Keratinocyte (primary cell): ENCODE data around the gene CMKLR1. TPM values are rescaled to one million over a fixed set of nuclear protein-coding genes. Genes with fewer than 3 reads are reported as not detected.

ENCODE experiments used
- DNase-seq: peaks from one replicate; pipeline ENCODE4 v3.0.0-alpha.2; 2011; ENCODE audit warnings: low read depth, missing footprints, low spot score
- FAIRE-seq: peaks from 2 replicates; lab custom pipeline; 2011; peaks lifted over from hg19 to GRCh38; lab: Jason Lieb, UNC
- H2AFZ ChIP-seq: 2 replicates; pipeline ENCODE4 v1.6.0; 2012; ENCODE audit warnings: low read length, control low read depth, inconsistent platforms; ENCODE audit not compliant: control insufficient read depth
- H3K27ac ChIP-seq: 2 replicates; pipeline ENCODE4 v1.5.1; 2011; ENCODE audit warnings: low read length; ENCODE audit not compliant: control insufficient read depth, insufficient read depth
- H3K27me3 ChIP-seq: 3 replicates; pipeline ENCODE4 v1.6.0; 2011; ENCODE audit warnings: low read length; ENCODE audit not compliant: control insufficient read depth, insufficient read depth; ENCODE audit errors: extremely low read depth
- H3K36me3 ChIP-seq, 2 experiments: 2 replicates in 1 of 2; 3 replicates in 1 of 2; pipeline ENCODE4 v1.5.1; 2011; ENCODE audit warnings: low read length in 2 of 2, mild to moderate bottlenecking in 1 of 2; ENCODE audit not compliant: control insufficient read depth in 2 of 2, insufficient read depth in 2 of 2; ENCODE audit errors: extremely low read depth in 1 of 2
- H3K4me1 ChIP-seq: 3 replicates; pipeline ENCODE4 v1.5.1; 2011; ENCODE audit warnings: low read length; ENCODE audit not compliant: control insufficient read depth, insufficient read depth; ENCODE audit errors: extremely low read depth
- H3K4me2 ChIP-seq: 3 replicates; pipeline ENCODE4 v1.6.0; 2011; ENCODE audit warnings: low read depth, low read length; ENCODE audit not compliant: control insufficient read depth, insufficient read depth; ENCODE audit errors: extremely low read depth
- H3K4me3 ChIP-seq, 3 experiments: fragments of 200-600 bp in 1 of 3; sonication (generic) in 1 of 3; 2 replicates in 2 of 3; 3 replicates in 1 of 3; pipeline ENCODE4 v1.5.1; 2011 to 2016; ENCODE audit warnings: low read length in 3 of 3, mild to moderate bottlenecking in 3 of 3, control low read depth in 2 of 3, inconsistent platforms in 1 of 3, low read depth in 1 of 3, mixed read lengths in 1 of 3, mixed run types in 1 of 3, moderate library complexity in 1 of 3; ENCODE audit not compliant: control insufficient read depth in 2 of 3, insufficient read depth in 2 of 3; ENCODE audit errors: extremely low read depth in 1 of 3
- H3K79me2 ChIP-seq: 2 replicates; pipeline ENCODE4 v1.6.0; 2012; ENCODE audit warnings: low read length; ENCODE audit not compliant: control insufficient read depth, insufficient read depth
- H3K9ac ChIP-seq: 3 replicates; pipeline ENCODE4 v1.6.0; 2011; ENCODE audit warnings: low read length; ENCODE audit not compliant: control insufficient read depth, insufficient read depth; ENCODE audit errors: extremely low read depth
- H3K9me1 ChIP-seq: 3 replicates; pipeline ENCODE4 v1.6.0; 2011; ENCODE audit warnings: low read length; ENCODE audit not compliant: control insufficient read depth, insufficient read depth; ENCODE audit errors: extremely low read depth
- H3K9me3 ChIP-seq: 2 replicates; pipeline ENCODE4 v1.5.1; 2012; ENCODE audit warnings: low read depth, low read length; ENCODE audit not compliant: control insufficient read depth
- H4K20me1 ChIP-seq: 3 replicates; pipeline ENCODE4 v1.6.0; 2011; ENCODE audit warnings: low read length; ENCODE audit not compliant: control insufficient read depth, insufficient read depth; ENCODE audit errors: extremely low read depth
- CTCF ChIP-seq, 3 experiments: IDR thresholded peaks in 1 of 3; conservative IDR thresholded peaks in 1 of 3; optimal IDR thresholded peaks in 1 of 3; 2 replicates in 2 of 3; 3 replicates in 1 of 3; pipeline versions ENCODE3 to v1.5.1; 2011; ENCODE audit warnings: low read length in 3 of 3, mild to moderate bottlenecking in 3 of 3, moderate library complexity in 2 of 3, control low read depth in 1 of 3, inconsistent platforms in 1 of 3; ENCODE audit not compliant: insufficient read depth in 2 of 3; ENCODE audit errors: extremely low read depth in 1 of 3
- EZH2 ChIP-seq: IDR thresholded peaks from one replicate; pipeline ENCODE4 v1.6.1; 2012; ENCODE audit warnings: inconsistent platforms, mild to moderate bottlenecking, low read length, moderate library complexity
- dilution Hi-C: fragments of 300-500 bp; cut with MboI; formaldehyde crosslinking; loops from one replicate; pipeline ENCODE4 v1.7.0; 2020; ENCODE audit warnings: low sequenced_read_pairs; ENCODE audit not compliant: extremely low pct_ligation_motif_present
- polyA plus RNA-seq, 5 experiments: library from polyadenylated mRNA; depleted of rRNA in 3 of 5; stranded (reverse) in 3 of 5; stranded (forward) in 1 of 5; unstranded in 1 of 5; fragments of >200 nt; gene quantifications; 1 replicate in 1 of 5; 2 replicates in 3 of 5; 3 replicates in 1 of 5; pipeline versions ENCODE4 v1.2.1 to v1.2.3, GENCODE V29; 2011 to 2012; ENCODE audit warnings: missing spikeins in 2 of 5, low read depth in 1 of 5, low replicate concordance in 1 of 5

The CMKLR1 gene
- polyA plus RNA-seq, 1 donor (not counting 4 experiments of a cell fraction or from before 2014, with no cell fraction given) = not detected

- Histone ChIP-seq H2AFZ (no peak overlapping the region), H3K27ac (no peak overlapping the region)
- FAIRE-seq = no peak
Observed at GRCh38 chr12:108254517-108255251, 84.4 kb downstream of the CMKLR1 start.

GRCh38 chr12:108254030-108254429 is 85.1 kb downstream of the CMKLR1 start:
- H3K9me3 ChIP-seq = no peaks in the 10 kb centered on the region
- no peaks in the 10 kb centered on the region for H4K20me1 ChIP-seq
- dilution Hi-C loops = no loop called here
- no peak for TF ChIP-seq EZH2
- no peak for TF ChIP-seq CTCF (optimal IDR thresholded peaks at IDR 0.05 in 1 of 3, IDR thresholded peaks at IDR 0.05 in 1 of 3, conservative IDR thresholded peaks at IDR 0.05 in 1 of 3; ENCODE audit: extremely low read depth in 1 of 3, insufficient read depth in 2 of 3, low read length in 3 of 3)
- H3K27ac ChIP-seq = no peak overlapping the region
- H3K9me1 ChIP-seq = no peaks in the 10 kb centered on the region
- no peaks in the 10 kb centered on the region for H3K4me1 ChIP-seq
- no peaks in the 10 kb centered on the region for H3K36me3 ChIP-seq
- H2AFZ ChIP-seq = no peak overlapping the region
- DNase-seq (no peak), FAIRE-seq (no peak)
- no peak overlapping the region for H3K4me3 ChIP-seq
- no peak overlapping the region for H3K4me2 ChIP-seq
- no peaks in the 10 kb centered on the region for H3K79me2 ChIP-seq
- H3K27me3 ChIP-seq = no peaks in the 10 kb centered on the region
- H3K9ac ChIP-seq = no peak overlapping the region

More at GRCh38 chr12:108254517-108255251, 84.4 kb downstream of the CMKLR1 start:
- Histone ChIP-seq H3K27me3 (no peaks in the 10 kb centered on the region), H3K79me2 (no peaks in the 10 kb centered on the region), H3K9me3 (no peaks in the 10 kb centered on the region), H4K20me1 (no peaks in the 10 kb centered on the region), H3K9me1 (no peaks in the 10 kb centered on the region), H3K4me1 (no peaks in the 10 kb centered on the region), H3K4me3 (no peak overlapping the region), H3K9ac (no peak overlapping the region), H3K4me2 (no peak overlapping the region), H3K36me3 (no peaks in the 10 kb centered on the region)
- TF ChIP-seq EZH2 (no peak), CTCF (optimal IDR thresholded peaks at IDR 0.05 in 1 of 3, IDR thresholded peaks at IDR 0.05 in 1 of 3, conservative IDR thresholded peaks at IDR 0.05 in 1 of 3; ENCODE audit: extremely low read depth in 1 of 3, insufficient read depth in 2 of 3, low read length in 3 of 3) (no peak)
- dilution Hi-C loops = no loop called here
- DNase-seq = no peak
